ENCODE data around the gene KRTAP10-7. TPM values are rescaled to one million over a fixed set of nuclear protein-coding genes. Genes with fewer than 3 reads are reported as not detected.

Gene KRTAP10-7
- total and polyA plus RNA-seq, 9 of the 15 experiments (the other 6 are each of a cell fraction or from before 2014, with no cell fraction given) = not detected

DNA sequence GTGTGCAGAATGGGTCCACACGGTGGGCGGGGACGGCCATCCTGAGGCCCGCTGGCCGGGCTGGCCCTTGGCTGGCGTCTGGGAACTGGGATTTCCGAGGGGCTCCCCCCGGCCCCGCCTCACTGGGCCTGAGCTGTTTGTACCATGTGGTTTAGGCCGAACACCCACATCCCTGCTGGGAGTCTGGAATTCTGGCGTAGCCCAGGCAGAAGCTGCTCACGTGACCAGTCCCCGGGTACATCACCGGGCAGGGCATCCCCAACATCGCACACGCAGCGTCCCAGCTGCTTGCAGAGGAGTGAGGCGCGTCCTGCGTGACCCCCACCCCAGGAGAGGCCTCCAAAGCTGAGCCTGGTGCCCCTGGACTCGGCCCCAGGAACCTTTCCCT, 2.1 kb downstream of the KRTAP10-7 start:
- Histone ChIP-seq H2AFZ (ENCODE audit: low read depth, low read length) (no peak overlapping the region), H3K9me3 (replicated peaks; ENCODE audit: control insufficient read depth, insufficient read depth, low read depth, low read length) (no peaks in the 10 kb centered on the region), H3K27me3 (ENCODE audit: control insufficient read depth in 2 of 2, insufficient read depth in 2 of 2, low read length in 2 of 2) (peaks cover 9 to 43% of the 10 kb centered on the region in 2 experiments), H3K4me1 (replicated peaks in 1 of 2; ENCODE audit: control insufficient read depth in 2 of 2, insufficient read depth in 2 of 2, low read length in 2 of 2) (peaks cover 0 to 16% of the 10 kb centered on the region in 2 experiments; a peak in 1 of 5 replicates), H3K9me1 (ENCODE audit: control insufficient read depth, insufficient read depth, low read length) (no peaks in the 10 kb centered on the region), H4K20me1 (replicated peaks; ENCODE audit: control insufficient read depth, insufficient read depth, low read length) (no peaks in the 10 kb centered on the region), H3K9ac (ENCODE audit: insufficient read depth in 1 of 2, low read depth in 2 of 2, low read length in 2 of 2) (no peak overlapping the region), H3K36me3 (ENCODE audit: control insufficient read depth, insufficient read depth, low read length) (no peaks in the 10 kb centered on the region), H3K27ac (ENCODE audit: extremely low read depth, low read depth, low read length) (no peak overlapping the region), H3K79me2 (ENCODE audit: control insufficient read depth, insufficient read depth, low read length) (no peaks in the 10 kb centered on the region), H3K4me2 (ENCODE audit: insufficient read depth, low read length) (no peak overlapping the region), H3K4me3 (no peak overlapping the region)
- in situ Hi-C loops (cut with MboI) = no loop called here
- ChIA-PET POLR2A (interaction anchor here (0.9 kb wide), 1 partner anchor 8 kb away, joined by 3 read pairs; no protein-coding TSS in a partner anchor), CTCF (ENCODE audit: low intra/inter-chr PET ratio) (no interaction called here)
- DNase-seq (ENCODE audit: extremely low read depth in 1 of 4, low spot score in 3 of 4) = no peak
- ATAC-seq = no peak
- intact Hi-C loops (cut with micrococcal nuclease) = no loop called here
- WGBS (ENCODE audit: insufficient coverage, low coverage, missing lambda C conversion rate) = 6% methylated on average over 19 of the region's 21 CpGs
- BruUV-seq (replicated peaks) = no TSS peak
- TF ChIP-seq PCBP1 (IDR thresholded peaks at IDR 0.05; ENCODE audit: low read depth, low read length, poor library complexity, severe bottlenecking) = no peak
- TF ChIP-seq SRSF3 (IDR thresholded peaks at IDR 0.05; ENCODE audit: insufficient read depth, low read length) = no peak
- no peak for TF ChIP-seq TOE1 (IDR thresholded peaks at IDR 0.05; ENCODE audit: borderline replicate concordance)
- TF ChIP-seq TOE1 (CRISPR knock-in tag; IDR thresholded peaks at IDR 0.05; ENCODE audit: borderline replicate concordance, low read depth) = no peak
- TF ChIP-seq, protein P1, sequence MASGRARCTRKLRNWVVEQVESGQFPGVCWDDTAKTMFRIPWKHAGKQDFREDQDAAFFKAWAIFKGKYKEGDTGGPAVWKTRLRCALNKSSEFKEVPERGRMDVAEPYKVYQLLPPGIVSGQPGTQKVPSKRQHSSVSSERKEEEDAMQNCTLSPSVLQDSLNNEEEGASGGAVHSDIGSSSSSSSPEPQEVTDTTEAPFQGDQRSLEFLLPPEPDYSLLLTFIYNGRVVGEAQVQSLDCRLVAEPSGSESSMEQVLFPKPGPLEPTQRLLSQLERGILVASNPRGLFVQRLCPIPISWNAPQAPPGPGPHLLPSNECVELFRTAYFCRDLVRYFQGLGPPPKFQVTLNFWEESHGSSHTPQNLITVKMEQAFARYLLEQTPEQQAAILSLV (tag; IDR thresholded peaks at IDR 0.05) = no peak
- no peak for TF ChIP-seq CEBPB (tag; IDR thresholded peaks at IDR 0.05)
- FAIRE-seq = no peak
